ENCODE measurements around the gene MORN1.
A peak's percentile ranks its signal among the peaks of the same experiment; 100 is the strongest.

The MORN1 gene

GRCh38 chr1:2318314-2319278, 72.8 kb downstream of the MORN1 start:
- H4K91ac ChIP-seq (ENCODE audit: low read length): peak overlapping the region; percentile 6

GRCh38 chr1:2317230-2318065, 73.9 kb downstream of the MORN1 start:
- DNase-seq: no peak
- H2AK5ac ChIP-seq (ENCODE audit: low read length, severe bottlenecking): peak overlapping the region; percentile 59
- H3K23ac ChIP-seq (ENCODE audit: low read length in 2 of 2): no peak overlapping the region
- H3K27ac ChIP-seq (ENCODE audit: low read length, poor library complexity, severe bottlenecking): no peak overlapping the region
- H3K14ac ChIP-seq (ENCODE audit: low read length in 2 of 2): peak overlapping the region in 1 of 2 experiments; percentile 58
- no peak overlapping the region for H2BK15ac ChIP-seq (ENCODE audit: low read depth, poor library complexity, severe bottlenecking)
- peaks cover 80% of the 10 kb centered on the region for H3K4me1 ChIP-seq (ENCODE audit: control insufficient read depth, insufficient read depth, low read depth, low read length)
- peaks cover 8% of the 10 kb centered on the region for H3K79me1 ChIP-seq (replicated peaks; ENCODE audit: low read length, poor library complexity, severe bottlenecking)
- H3K4me3 ChIP-seq (ENCODE audit: insufficient read depth in 1 of 2, low read depth in 1 of 2, low read length in 2 of 2): no peak overlapping the region
- H2BK12ac ChIP-seq (ENCODE audit: low read length in 2 of 2): peak overlapping the region; percentile 44 to 97
- H4K8ac ChIP-seq (ENCODE audit: low read length): peak overlapping the region; percentile 94
- no peak overlapping the region for H2BK5ac ChIP-seq (ENCODE audit: low read depth, low read length, poor library complexity, severe bottlenecking)
- H3K27me3 ChIP-seq (ENCODE audit: control insufficient read depth in 1 of 2, insufficient read depth in 1 of 2, low read length in 2 of 2): peaks cover 0 to 26% of the 10 kb centered on the region in 2 experiments
- 95% methylated on average over 30 of the region's 32 CpGs for WGBS
- H3K9me3 ChIP-seq (ENCODE audit: control insufficient read depth, low read length): no peaks in the 10 kb centered on the region
- peak overlapping the region; percentile 44 for H4K91ac ChIP-seq (ENCODE audit: low read length)
- peaks cover 0 to 9% of the 10 kb centered on the region in 2 experiments for H3K36me3 ChIP-seq (ENCODE audit: control insufficient read depth in 1 of 2, insufficient read depth in 2 of 2, low read depth in 1 of 2, low read length in 2 of 2)
- H3K9ac ChIP-seq (ENCODE audit: low read length): no peak overlapping the region
- H3K4ac ChIP-seq (ENCODE audit: low read depth in 1 of 2, low read length in 2 of 2): peak overlapping the region in 1 of 2 experiments; percentile 62
- peak overlapping the region in 1 of 2 experiments; percentile 64 for H3K18ac ChIP-seq (ENCODE audit: low read depth in 1 of 2, low read length in 2 of 2)
- H2BK120ac ChIP-seq (ENCODE audit: low read depth, low read length): no peak overlapping the region
- H3K4me2 ChIP-seq (ENCODE audit: low read length, poor library complexity, severe bottlenecking): no peak overlapping the region
- H2AFZ ChIP-seq (ENCODE audit: low read depth, low read length): no peak overlapping the region

More at GRCh38 chr1:2318314-2319278, 72.8 kb downstream of the MORN1 start:
- no peak overlapping the region for H2BK12ac ChIP-seq (ENCODE audit: low read length in 2 of 2)
- H3K23ac ChIP-seq (ENCODE audit: low read length in 2 of 2): no peak overlapping the region
- no peak overlapping the region for H2AFZ ChIP-seq (ENCODE audit: low read depth, low read length)
- H3K27me3 ChIP-seq (ENCODE audit: control insufficient read depth in 1 of 2, insufficient read depth in 1 of 2, low read length in 2 of 2): peaks cover 0 to 36% of the 10 kb centered on the region in 2 experiments
- no peak overlapping the region for H2BK5ac ChIP-seq (ENCODE audit: low read depth, low read length, poor library complexity, severe bottlenecking)
- H3K4me1 ChIP-seq (ENCODE audit: control insufficient read depth, insufficient read depth, low read depth, low read length): peaks cover 80% of the 10 kb centered on the region
- no peak overlapping the region for H3K27ac ChIP-seq (ENCODE audit: low read length, poor library complexity, severe bottlenecking)
- peak overlapping the region; percentile 70 for H2AK5ac ChIP-seq (ENCODE audit: low read length, severe bottlenecking)
- peaks cover 2% of the 10 kb centered on the region for H3K79me1 ChIP-seq (replicated peaks; ENCODE audit: low read length, poor library complexity, severe bottlenecking)
- no peak overlapping the region for H4K8ac ChIP-seq (ENCODE audit: low read length)
- 88% methylated on average over 41 of the region's 41 CpGs for WGBS
- no peak overlapping the region for H2BK120ac ChIP-seq (ENCODE audit: low read depth, low read length)
- no peak overlapping the region for H3K18ac ChIP-seq (ENCODE audit: low read depth in 1 of 2, low read length in 2 of 2)
- no peaks in the 10 kb centered on the region for H3K9me3 ChIP-seq (ENCODE audit: control insufficient read depth, low read length)
- no peak for DNase-seq
- peaks cover 0 to 7% of the 10 kb centered on the region in 2 experiments for H3K36me3 ChIP-seq (ENCODE audit: control insufficient read depth in 1 of 2, insufficient read depth in 2 of 2, low read depth in 1 of 2, low read length in 2 of 2)
- no peak overlapping the region for H3K4me3 ChIP-seq (ENCODE audit: insufficient read depth in 1 of 2, low read depth in 1 of 2, low read length in 2 of 2)
- H2BK15ac ChIP-seq (ENCODE audit: low read depth, poor library complexity, severe bottlenecking): no peak overlapping the region
- no peak overlapping the region for H3K9ac ChIP-seq (ENCODE audit: low read length)
- no peak overlapping the region for H3K4ac ChIP-seq (ENCODE audit: low read depth in 1 of 2, low read length in 2 of 2)
- no peak overlapping the region for H3K14ac ChIP-seq (ENCODE audit: low read length in 2 of 2)
- H3K4me2 ChIP-seq (ENCODE audit: low read length, poor library complexity, severe bottlenecking): no peak overlapping the region

GRCh38 chr1:2316451-2316961, 74.8 kb downstream of the MORN1 start:
- peak overlapping the region; percentile 62 to 91 for H3K4ac ChIP-seq (ENCODE audit: low read depth in 1 of 2, low read length in 2 of 2)
- H3K27ac ChIP-seq (ENCODE audit: low read length, poor library complexity, severe bottlenecking): peak overlapping the region; percentile 63
- peak overlapping the region; percentile 75 for H2BK15ac ChIP-seq (ENCODE audit: low read depth, poor library complexity, severe bottlenecking)
- H4K8ac ChIP-seq (ENCODE audit: low read length): peak overlapping the region; percentile 94
- H3K18ac ChIP-seq (ENCODE audit: low read depth in 1 of 2, low read length in 2 of 2): peak overlapping the region; percentile 35 to 67
- H3K27me3 ChIP-seq (ENCODE audit: control insufficient read depth in 1 of 2, insufficient read depth in 1 of 2, low read length in 2 of 2): peaks cover 0 to 23% of the 10 kb centered on the region in 2 experiments
- H3K9me3 ChIP-seq (ENCODE audit: control insufficient read depth, low read length): no peaks in the 10 kb centered on the region
- H3K36me3 ChIP-seq (ENCODE audit: control insufficient read depth in 1 of 2, insufficient read depth in 2 of 2, low read depth in 1 of 2, low read length in 2 of 2): peaks cover 0 to 9% of the 10 kb centered on the region in 2 experiments
- H2BK12ac ChIP-seq (ENCODE audit: low read length in 2 of 2): peak overlapping the region in 1 of 2 experiments; percentile 97
- H3K4me2 ChIP-seq (ENCODE audit: low read length, poor library complexity, severe bottlenecking): no peak overlapping the region
- DNase-seq: peak; percentile 74
- H3K9ac ChIP-seq (ENCODE audit: low read length): no peak overlapping the region
- 60% methylated on average over 16 of the region's 16 CpGs for WGBS
- no peak overlapping the region for H2BK5ac ChIP-seq (ENCODE audit: low read depth, low read length, poor library complexity, severe bottlenecking)
- H2AK5ac ChIP-seq (ENCODE audit: low read length, severe bottlenecking): peak overlapping the region; percentile 59
- no peak overlapping the region for H3K23ac ChIP-seq (ENCODE audit: low read length in 2 of 2)
- H3K4me1 ChIP-seq (ENCODE audit: control insufficient read depth, insufficient read depth, low read depth, low read length): peaks cover 84% of the 10 kb centered on the region
- H3K4me3 ChIP-seq (ENCODE audit: insufficient read depth in 1 of 2, low read depth in 1 of 2, low read length in 2 of 2): no peak overlapping the region
- H2AFZ ChIP-seq (ENCODE audit: low read depth, low read length): peak overlapping the region; percentile 34
- no peak overlapping the region for H3K14ac ChIP-seq (ENCODE audit: low read length in 2 of 2)
- peak overlapping the region; percentile 96 for H4K91ac ChIP-seq (ENCODE audit: low read length)
- H3K79me1 ChIP-seq (replicated peaks; ENCODE audit: low read length, poor library complexity, severe bottlenecking): peaks cover 12% of the 10 kb centered on the region
- H2BK120ac ChIP-seq (ENCODE audit: low read depth, low read length): peak overlapping the region; percentile 100
